Memory B cell (primary cell): ENCODE data around the gene SERPINB8.
A peak's percentile ranks its signal among the peaks of the same experiment; 100 is the strongest.

Experiments
- ATAC-seq: fragments of 150-1000 bp; cut with Tn5 transposase; 2 replicates; pipeline ENCODE4 v1.10.0; 2021; ENCODE audit warnings: low read depth, mild to moderate bottlenecking, moderate library complexity
- DNase-seq, 2 donors: peaks; one replicate each; pipeline ENCODE4 v3.0.0; 2022; ENCODE audit warnings: low spot score in 2 of 2
- H3K27ac Mint-ChIP-seq: one replicate; pipeline ENCODE4 v1.8.0; 2022; ENCODE audit warnings: mild to moderate bottlenecking, moderate library complexity, mixed read lengths
- H3K27me3 Mint-ChIP-seq: one replicate; pipeline ENCODE4 v1.8.0; 2022; ENCODE audit warnings: mixed read lengths
- H3K36me3 Mint-ChIP-seq: one replicate; pipeline ENCODE4 v1.8.0; 2022; ENCODE audit warnings: mild to moderate bottlenecking, mixed read lengths
- H3K4me1 Mint-ChIP-seq: one replicate; pipeline ENCODE4 v1.8.0; 2022; ENCODE audit warnings: mixed read lengths
- H3K4me3 Mint-ChIP-seq: one replicate; pipeline ENCODE4 v1.8.0; 2022; ENCODE audit warnings: mild to moderate bottlenecking, moderate library complexity, mixed read lengths
- H3K9me3 Mint-ChIP-seq: one replicate; pipeline ENCODE4 v1.8.0; 2022; ENCODE audit warnings: mixed read lengths

The SERPINB8 gene

DNA sequence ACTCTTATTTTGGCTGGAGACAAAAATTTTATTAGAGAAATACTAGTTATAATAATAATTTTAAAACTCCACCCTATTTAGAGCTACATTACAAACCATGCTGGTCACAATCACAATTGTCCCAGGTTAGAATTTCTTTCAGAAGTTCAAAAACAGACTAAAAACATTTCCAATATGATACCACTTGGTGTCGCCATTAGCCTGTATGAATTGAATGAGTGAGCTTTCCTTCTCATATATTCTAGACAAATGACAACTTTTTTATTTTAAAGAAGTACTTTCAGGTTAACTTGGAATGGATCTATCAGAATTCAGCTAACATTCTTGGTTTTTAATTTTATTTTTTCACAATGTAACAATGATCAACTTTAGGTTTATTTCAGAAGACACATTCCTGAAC is 48.0 kb downstream of the SERPINB8 start:
- Mint-ChIP-seq H3K4me1 (no peaks in the 10 kb centered on the region), H3K9me3 (no peaks in the 10 kb centered on the region), H3K27me3 (peaks cover 1% of the 10 kb centered on the region), H3K27ac (no peak overlapping the region), H3K36me3 (no peaks in the 10 kb centered on the region), H3K4me3 (no peak overlapping the region)
- DNase-seq = no peak
- ATAC-seq = no peak

DNA sequence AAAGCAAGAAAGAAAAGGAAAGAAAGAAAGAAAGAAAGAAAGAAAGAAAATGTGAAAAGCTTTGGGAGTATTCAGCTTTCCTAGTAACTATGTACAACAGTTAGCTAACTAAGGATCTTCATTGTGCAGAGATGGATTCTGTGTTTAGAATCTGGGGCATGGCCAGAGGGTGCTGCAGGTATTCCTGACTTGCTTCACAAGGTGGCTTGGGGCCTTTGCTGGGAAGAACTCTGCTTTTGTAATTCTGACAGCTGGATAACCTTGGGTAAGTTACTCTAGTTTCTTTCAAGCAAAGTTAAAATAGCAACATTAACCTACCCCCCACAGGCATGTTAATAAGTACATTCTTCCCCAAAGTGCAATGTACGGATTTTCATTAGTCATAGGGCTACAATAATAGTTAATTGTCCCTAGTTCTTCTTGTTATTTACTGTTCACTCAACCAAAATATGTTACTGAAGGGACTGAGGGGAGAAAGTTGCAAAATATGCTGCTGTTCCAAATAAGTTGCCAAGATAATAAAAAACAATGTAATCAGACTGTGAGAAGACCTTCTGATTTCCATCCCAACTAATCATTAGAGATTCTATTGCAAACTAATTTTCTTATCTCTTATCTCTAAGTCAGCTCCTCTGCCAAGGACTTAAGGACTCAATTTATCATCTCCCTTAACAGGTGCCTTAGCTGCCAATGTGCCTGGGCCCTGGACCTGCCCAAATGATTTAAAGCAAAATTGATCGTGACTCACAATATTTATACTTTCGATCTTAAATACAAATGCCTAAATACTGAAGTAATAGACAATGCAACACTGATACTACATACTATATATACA is 50.3 kb downstream of the SERPINB8 start:
- Mint-ChIP-seq H3K27ac (no peak overlapping the region), H3K36me3 (no peaks in the 10 kb centered on the region), H3K27me3 (no peaks in the 10 kb centered on the region), H3K4me3 (no peak overlapping the region), H3K4me1 (no peaks in the 10 kb centered on the region), H3K9me3 (no peaks in the 10 kb centered on the region)
- ATAC-seq (no peak), DNase-seq (no peak)

DNA sequence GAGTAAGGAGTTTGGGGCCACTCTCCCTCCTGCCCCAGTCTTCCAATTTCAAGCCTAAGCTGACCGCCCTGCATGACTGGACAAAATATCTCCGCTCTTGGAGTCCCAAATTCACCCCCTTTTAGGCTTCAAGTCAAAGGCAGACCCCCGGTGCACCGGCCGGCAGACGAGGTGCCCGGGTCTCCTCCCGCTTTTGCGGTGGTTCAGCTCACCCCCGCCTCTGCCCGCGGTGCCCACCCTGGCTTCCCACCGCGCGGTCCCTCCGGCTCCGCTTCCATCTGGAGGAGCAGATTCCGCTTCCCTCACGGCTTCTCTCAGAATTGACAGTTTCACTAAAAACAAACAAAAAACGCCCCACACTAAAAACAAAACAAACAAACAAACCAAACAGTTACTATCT is 56.5 kb downstream of the SERPINB8 start:
- Mint-ChIP-seq H3K27ac (no peak overlapping the region), H3K36me3 (no peaks in the 10 kb centered on the region), H3K4me1 (peaks cover 4% of the 10 kb centered on the region), H3K4me3 (no peak overlapping the region), H3K27me3 (peaks cover 4% of the 10 kb centered on the region), H3K9me3 (no peaks in the 10 kb centered on the region)
- DNase-seq = no peak
- no peak for ATAC-seq

DNA sequence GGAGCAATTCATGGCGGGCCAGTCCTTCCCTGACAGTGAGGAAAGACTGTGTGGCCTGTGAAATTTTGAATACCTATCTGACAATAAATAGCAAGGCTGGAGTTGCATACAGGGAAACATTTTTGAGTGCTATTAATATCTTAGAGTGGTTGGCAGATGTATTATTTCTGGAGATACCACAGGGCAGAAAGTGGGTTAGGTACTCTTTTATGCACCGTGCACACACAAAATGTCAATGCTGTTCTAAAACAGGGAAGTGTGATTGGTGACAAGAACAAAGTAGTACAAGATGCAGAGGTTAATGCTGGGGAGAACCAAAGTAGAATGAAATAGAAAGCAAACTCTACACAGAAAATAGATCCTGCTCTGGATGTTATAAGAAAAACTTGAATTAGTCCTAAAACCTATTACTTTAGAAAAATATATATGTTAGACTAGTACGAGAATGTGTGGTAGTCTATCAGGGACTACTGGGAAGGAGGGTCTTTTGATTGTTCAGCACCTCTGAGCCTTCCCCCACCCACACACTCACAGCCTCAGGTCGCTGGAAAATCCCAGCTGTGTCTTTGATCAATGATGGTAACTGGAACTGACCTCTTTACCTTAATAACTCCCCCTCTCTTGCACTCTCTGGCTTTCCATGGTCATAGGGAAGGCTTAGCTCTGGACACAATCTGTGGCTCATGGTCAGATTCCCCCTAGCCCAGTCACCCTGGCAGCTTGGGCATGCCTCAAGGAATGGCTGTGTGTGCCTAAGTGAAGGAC is 58.2 kb downstream of the SERPINB8 start:
- no peak overlapping the region for H3K4me3 Mint-ChIP-seq
- ATAC-seq (no peak), DNase-seq (no peak)
- no peaks in the 10 kb centered on the region for H3K9me3 Mint-ChIP-seq
- peaks cover 4% of the 10 kb centered on the region for H3K27me3 Mint-ChIP-seq
- no peak overlapping the region for H3K27ac Mint-ChIP-seq
- H3K4me1 Mint-ChIP-seq = peaks cover 4% of the 10 kb centered on the region
- H3K36me3 Mint-ChIP-seq = no peaks in the 10 kb centered on the region

DNA sequence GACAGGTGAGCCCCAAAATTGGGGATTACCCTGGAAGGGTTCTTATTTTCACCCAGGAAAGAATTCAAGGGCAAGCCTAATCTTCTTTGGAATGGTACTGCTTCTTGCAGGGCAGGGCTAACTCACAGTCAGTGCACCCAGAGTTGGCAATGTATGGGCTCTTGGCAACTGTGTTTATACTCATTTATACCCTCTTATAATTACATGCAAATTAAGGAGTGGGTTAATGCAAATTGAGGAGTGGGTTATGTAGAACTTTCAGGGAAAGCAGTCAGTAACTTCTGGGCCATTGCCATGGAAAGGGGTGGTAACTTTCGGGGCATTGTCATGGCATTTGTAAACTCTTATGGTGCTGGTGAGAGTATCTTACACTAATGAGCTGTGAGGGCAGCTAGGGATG is 59.2 kb downstream of the SERPINB8 start:
- Mint-ChIP-seq H3K36me3 (no peaks in the 10 kb centered on the region), H3K27me3 (peaks cover 4% of the 10 kb centered on the region), H3K9me3 (no peaks in the 10 kb centered on the region), H3K4me3 (no peak overlapping the region), H3K27ac (no peak overlapping the region), H3K4me1 (peaks cover 4% of the 10 kb centered on the region)
- ATAC-seq (no peak), DNase-seq (no peak)

DNA sequence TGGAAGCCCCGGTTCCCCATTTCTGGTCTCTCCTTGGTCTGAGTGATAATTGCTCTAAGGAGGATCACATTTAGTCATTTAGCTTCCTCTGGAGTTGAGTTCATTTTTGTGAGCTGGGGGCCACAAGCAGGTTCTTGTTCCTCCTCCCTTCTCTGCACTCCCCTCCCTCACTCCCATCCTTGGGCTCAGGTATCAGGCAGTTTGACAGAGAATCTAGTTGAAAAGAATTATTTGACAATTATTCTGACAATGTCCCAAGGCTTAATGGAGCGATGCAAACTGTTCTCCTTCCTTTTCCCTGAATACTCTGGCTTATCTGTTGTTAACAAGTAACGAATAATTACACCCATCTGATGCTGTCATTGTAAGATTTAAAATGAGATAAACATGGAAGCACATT is 61.5 kb downstream of the SERPINB8 start:
- peaks cover 4% of the 10 kb centered on the region for H3K4me1 Mint-ChIP-seq
- no peaks in the 10 kb centered on the region for H3K36me3 Mint-ChIP-seq
- no peak overlapping the region for H3K4me3 Mint-ChIP-seq
- H3K9me3 Mint-ChIP-seq = no peaks in the 10 kb centered on the region
- H3K27ac Mint-ChIP-seq = no peak overlapping the region
- peaks cover 4% of the 10 kb centered on the region for H3K27me3 Mint-ChIP-seq
- ATAC-seq (no peak), DNase-seq (no peak)

DNA sequence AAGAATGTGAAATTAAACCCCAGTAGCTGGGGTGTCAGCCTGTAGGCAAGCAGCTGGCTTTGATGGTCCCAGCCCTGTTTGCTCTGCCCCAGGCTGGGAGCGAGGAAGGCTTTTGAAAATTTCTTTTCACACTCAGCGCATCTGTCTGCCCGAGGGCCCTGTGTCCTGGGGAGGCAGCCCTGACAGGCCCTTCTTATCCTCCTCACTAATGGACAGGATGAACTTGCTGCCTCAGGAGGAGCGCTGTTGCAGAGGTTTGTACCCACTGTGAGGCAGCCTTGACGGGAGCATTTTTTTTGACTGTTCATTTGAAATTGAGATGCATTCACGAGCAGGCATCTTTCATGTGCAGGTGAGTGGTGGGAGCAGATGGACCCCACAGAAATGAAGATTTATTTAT is 62.4 kb downstream of the SERPINB8 start:
- H3K4me3 Mint-ChIP-seq = no peak overlapping the region
- ATAC-seq = no peak

DNA sequence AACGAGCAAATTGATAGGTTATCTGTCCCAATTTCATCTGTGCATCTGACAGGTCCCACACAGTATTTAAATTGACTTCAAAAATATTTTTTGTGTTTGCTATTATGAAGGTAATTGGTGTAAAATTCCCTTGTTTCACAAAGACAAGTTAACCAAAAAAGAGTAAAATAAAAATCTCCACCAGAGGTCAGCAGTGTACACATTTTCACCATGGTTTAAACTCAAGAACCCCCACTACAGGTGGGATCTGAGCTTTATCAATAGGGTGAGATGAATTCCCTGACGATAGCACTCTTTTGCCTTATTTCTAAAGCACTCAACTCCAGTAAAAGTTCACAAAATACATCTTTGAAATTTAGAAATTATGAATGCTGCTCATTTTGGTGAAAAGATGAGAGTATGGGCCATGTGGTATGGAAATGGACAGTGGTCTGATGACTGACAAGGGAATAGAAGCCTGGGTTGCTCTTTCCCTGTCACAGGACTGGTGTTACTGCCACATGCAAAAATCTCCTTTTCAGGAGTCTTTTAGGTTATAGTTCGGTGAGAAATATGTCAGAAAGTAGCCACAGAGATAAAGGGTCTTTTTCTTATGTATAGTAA is 68.0 kb downstream of the SERPINB8 start:
- Mint-ChIP-seq H3K4me3 (no peak overlapping the region), H3K9me3 (no peaks in the 10 kb centered on the region), H3K36me3 (no peaks in the 10 kb centered on the region), H3K27me3 (no peaks in the 10 kb centered on the region), H3K4me1 (no peaks in the 10 kb centered on the region), H3K27ac (no peak overlapping the region)
- DNase-seq (peak in 1 of 2 donors; percentile 38), ATAC-seq (peak; percentile 67)

More for the DNA sequence above, 62.4 kb downstream of the SERPINB8 start:
- Mint-ChIP-seq H3K27me3 (peaks cover 4% of the 10 kb centered on the region), H3K9me3 (no peaks in the 10 kb centered on the region), H3K4me1 (peaks cover 4% of the 10 kb centered on the region), H3K27ac (no peak overlapping the region), H3K36me3 (no peaks in the 10 kb centered on the region)
- no peak for DNase-seq
